Uterus (tissue), 2 donors: Measurements from ENCODE around the gene ZNF524.

Source experiments
- CTCF ChIP-seq, 4 experiments: fragments of 200-600 bp in 2 of 4; fragments of 450-650 bp in 2 of 4; sonication (generic) in 2 of 4; IDR thresholded peaks; one replicate each; pipeline ENCODE4 v1.5.1; 2016 to 2019; ENCODE audit warnings: antibody characterized with exemption in 4 of 4, mild to moderate bottlenecking in 2 of 4, moderate library complexity in 1 of 4
- POLR2A ChIP-seq, 2 donors: fragments of 450-650 bp; IDR thresholded peaks; one replicate each; pipeline ENCODE4 v1.6.1; 2016; ENCODE audit warnings: antibody characterized with exemption in 2 of 2, mild to moderate bottlenecking in 1 of 2, moderate library complexity in 1 of 2

- peak; percentile 54 to 70 (median 62) for TF ChIP-seq CTCF (IDR thresholded peaks at IDR 0.05)
- TF ChIP-seq POLR2A (IDR thresholded peaks at IDR 0.05), result no peak
Measured at GRCh38 chr19:55605637-55606470, 5.8 kb downstream of the ZNF524 start, which contains the start of gene ZNF865.
